Suprapubic skin (tissue), 3 donors: ENCODE data around the gene DMPK.

Experiments used
- CTCF ChIP-seq, 2 donors: fragments of 200-600 bp in 1 of 2; fragments of 450-650 bp in 1 of 2; sonication (generic) in 1 of 2; IDR thresholded peaks; one replicate each; pipeline ENCODE4 v1.5.1; 2016 to 2019; ENCODE audit warnings: antibody characterized with exemption in 2 of 2, mild to moderate bottlenecking in 1 of 2, moderate library complexity in 1 of 2
- POLR2AphosphoS5 ChIP-seq, 3 donors: sonication (generic); formaldehyde crosslinking; IDR thresholded peaks; one replicate each; pipeline ENCODE4 v1.6.1; 2017; ENCODE audit warnings: antibody characterized with exemption in 3 of 3

GRCh38 chr19:45821103-45821521 is 38.8 kb upstream of the DMPK start:
- no peak for TF ChIP-seq CTCF (IDR thresholded peaks at IDR 0.05)
- TF ChIP-seq POLR2AphosphoS5 (IDR thresholded peaks at IDR 0.05) = no peak
